BLaER1 treated with 17β-estradiol and CSF1 and Interleukin-3, amounts not matched to agents 10 nM and 100 nM (cell line): ENCODE data around the gene ANGPTL7.
"Not testable (repeated sequence)": the region's sequence is repeated elsewhere in the genome, so short reads cannot be mapped to it uniquely, and the experiment has no call there.

Experiments used
- H3K27ac ChIP-seq, 11 experiments: shearing (Covaris generic); formaldehyde crosslinking; 2 replicates each; pipeline ENCODE4 v1.8.1; 2022
- H3K27me3 ChIP-seq, 11 experiments: shearing (Covaris generic); formaldehyde crosslinking; 2 replicates each; pipeline ENCODE4 v1.8.1; 2022
- H3K36me3 ChIP-seq, 11 experiments: shearing (Covaris generic); formaldehyde crosslinking; 2 replicates each; pipeline ENCODE4 v1.8.1; 2022
- H3K4me1 ChIP-seq, 10 experiments: shearing (Covaris generic); formaldehyde crosslinking; 2 replicates each; pipeline ENCODE4 v1.8.1; 2022
- H3K4me2 ChIP-seq, 11 experiments: shearing (Covaris generic); formaldehyde crosslinking; 2 replicates each; pipeline ENCODE4 v1.8.1; 2022
- H3K4me3 ChIP-seq, 10 experiments: shearing (Covaris generic); formaldehyde crosslinking; 2 replicates each; pipeline ENCODE4 v1.8.1; 2022
- H3K9ac ChIP-seq, 11 experiments: shearing (Covaris generic); formaldehyde crosslinking; 2 replicates each; pipeline ENCODE4 v1.8.1; 2022
- H3K9me3 ChIP-seq, 11 experiments: shearing (Covaris generic); formaldehyde crosslinking; replicated peaks in 1 of 11; 2 replicates each; pipeline ENCODE4 v1.8.1; 2022
- H4K20me1 ChIP-seq, 11 experiments: shearing (Covaris generic); formaldehyde crosslinking; 2 replicates each; pipeline ENCODE4 v1.8.1; 2022
- Cebpa-rat ChIP-seq, 11 experiments: shearing (Covaris generic); IDR thresholded peaks; 2 replicates each; pipeline ENCODE4 v1.8.1; 2022

The ANGPTL7 gene

GRCh38 chr1:11178021-11179015 lies 10.8 kb upstream of the ANGPTL7 start:
- Histone ChIP-seq H4K20me1 (peaks cover 0 to 63% (median 26%) of the 10 kb centered on the region in 11 experiments; a peak in 14 of 22 replicates), H3K9ac (no peak overlapping the region), H3K36me3 (peaks cover 58 to 100% (median 96%) of the 10 kb centered on the region in 11 experiments), H3K4me3 (no peak overlapping the region), H3K27ac (no peak overlapping the region), H3K4me2 (no peak overlapping the region), H3K27me3 (no peaks in the 10 kb centered on the region), H3K4me1 (no peaks in the 10 kb centered on the region), H3K9me3 (no peaks in the 10 kb centered on the region)
- TF ChIP-seq Cebpa-rat (IDR thresholded peaks at IDR 0.05), result no peak

- no peak overlapping the region for H3K9ac ChIP-seq
- no peaks in the 10 kb centered on the region for H3K27me3 ChIP-seq
- no peaks in the 10 kb centered on the region for H3K4me1 ChIP-seq
- no peak overlapping the region for H3K4me2 ChIP-seq
- H3K4me3 ChIP-seq, result no peak overlapping the region
- H3K36me3 ChIP-seq, result peaks cover 64 to 100% (median 96%) of the 10 kb centered on the region in 11 experiments
- peaks cover 0 to 61% (median 21%) of the 10 kb centered on the region in 11 experiments; a peak in 14 of 22 replicates for H4K20me1 ChIP-seq
- no peaks in the 10 kb centered on the region for H3K9me3 ChIP-seq
- H3K27ac ChIP-seq, result no peak overlapping the region
- no peak for TF ChIP-seq Cebpa-rat (IDR thresholded peaks at IDR 0.05)
Measured at GRCh38 chr1:11179125-11179524, 10.0 kb upstream of the ANGPTL7 start.

GRCh38 chr1:11179749-11180148 lies 9.4 kb upstream of the ANGPTL7 start:
- H3K4me2 ChIP-seq, H3K27ac ChIP-seq, H3K9ac ChIP-seq, H3K9me3 ChIP-seq, H3K27me3 ChIP-seq, H3K4me1 ChIP-seq, H3K4me3 ChIP-seq: not testable (repeated sequence)
- Histone ChIP-seq H3K36me3 (peaks cover 71 to 100% (median 98%) of the 10 kb centered on the region in 11 experiments), H4K20me1 (peaks cover 0 to 55% (median 21%) of the 10 kb centered on the region in 11 experiments; a peak in 12 of 22 replicates)

GRCh38 chr1:11180342-11180744 lies 8.8 kb upstream of the ANGPTL7 start:
- no peak for TF ChIP-seq Cebpa-rat (IDR thresholded peaks at IDR 0.05)
- H4K20me1 ChIP-seq, result peaks cover 0 to 49% (median 21%) of the 10 kb centered on the region in 11 experiments; a peak in 10 of 22 replicates
- H3K9ac ChIP-seq, result no peak overlapping the region
- no peak overlapping the region for H3K4me2 ChIP-seq
- no peaks in the 10 kb centered on the region for H3K9me3 ChIP-seq
- H3K27me3 ChIP-seq, result no peaks in the 10 kb centered on the region
- H3K4me1 ChIP-seq, result no peaks in the 10 kb centered on the region
- H3K4me3 ChIP-seq, result no peak overlapping the region
- no peak overlapping the region for H3K27ac ChIP-seq
- H3K36me3 ChIP-seq, result peaks cover 77 to 100% (median 98%) of the 10 kb centered on the region in 11 experiments

GRCh38 chr1:11182884-11183283 lies 6.3 kb upstream of the ANGPTL7 start:
- H3K27ac ChIP-seq, result no peak overlapping the region
- no peaks in the 10 kb centered on the region for H3K27me3 ChIP-seq
- H3K36me3 ChIP-seq, result peaks cover 88 to 100% (median 95%) of the 10 kb centered on the region in 11 experiments
- H3K9me3 ChIP-seq, result no peaks in the 10 kb centered on the region
- H3K4me1 ChIP-seq, result no peaks in the 10 kb centered on the region
- H3K4me3 ChIP-seq, result no peak overlapping the region
- no peak overlapping the region for H3K4me2 ChIP-seq
- no peak for TF ChIP-seq Cebpa-rat (IDR thresholded peaks at IDR 0.05)
- peaks cover 0 to 39% (median 18%) of the 10 kb centered on the region in 11 experiments; a peak in 11 of 22 replicates for H4K20me1 ChIP-seq
- H3K9ac ChIP-seq, result no peak overlapping the region

GRCh38 chr1:11184973-11185372 lies 4.2 kb upstream of the ANGPTL7 start:
- TF ChIP-seq Cebpa-rat (IDR thresholded peaks at IDR 0.05), result no peak
- Histone ChIP-seq H3K27me3 (no peaks in the 10 kb centered on the region), H3K4me2 (no peak overlapping the region), H3K36me3 (peaks cover 82 to 100% (median 93%) of the 10 kb centered on the region in 11 experiments), H3K4me3 (no peak overlapping the region), H3K9me3 (no peaks in the 10 kb centered on the region), H3K9ac (no peak overlapping the region), H3K4me1 (no peaks in the 10 kb centered on the region), H3K27ac (no peak overlapping the region), H4K20me1 (peaks cover 0 to 49% (median 19%) of the 10 kb centered on the region in 11 experiments; a peak in 15 of 22 replicates)

GRCh38 chr1:11187000-11187399 lies 2.2 kb upstream of the ANGPTL7 start:
- Histone ChIP-seq H3K27ac (no peak overlapping the region), H4K20me1 (peaks cover 0 to 52% (median 22%) of the 10 kb centered on the region in 11 experiments; a peak in 13 of 22 replicates), H3K4me3 (no peak overlapping the region), H3K9me3 (no peaks in the 10 kb centered on the region), H3K4me2 (no peak overlapping the region), H3K27me3 (no peaks in the 10 kb centered on the region), H3K36me3 (peaks cover 81 to 100% (median 94%) of the 10 kb centered on the region in 11 experiments), H3K4me1 (no peaks in the 10 kb centered on the region), H3K9ac (no peak overlapping the region)
- TF ChIP-seq Cebpa-rat (IDR thresholded peaks at IDR 0.05), result no peak

- Histone ChIP-seq H3K36me3 (peaks cover 82 to 100% (median 95%) of the 10 kb centered on the region in 11 experiments), H3K27ac (no peak overlapping the region), H3K4me2 (no peak overlapping the region), H3K4me1 (no peaks in the 10 kb centered on the region), H3K9me3 (no peaks in the 10 kb centered on the region), H3K9ac (no peak overlapping the region), H3K4me3 (no peak overlapping the region), H3K27me3 (no peaks in the 10 kb centered on the region), H4K20me1 (peaks cover 0 to 55% (median 24%) of the 10 kb centered on the region in 11 experiments; a peak in 13 of 22 replicates)
- TF ChIP-seq Cebpa-rat (IDR thresholded peaks at IDR 0.05), result no peak
Measured at GRCh38 chr1:11187494-11187893, 1.7 kb upstream of the ANGPTL7 start.

- no peak overlapping the region for H3K27ac ChIP-seq
- TF ChIP-seq Cebpa-rat (IDR thresholded peaks at IDR 0.05), result no peak
- no peak overlapping the region for H3K9ac ChIP-seq
- no peaks in the 10 kb centered on the region for H3K4me1 ChIP-seq
- no peak overlapping the region for H3K4me3 ChIP-seq
- peaks cover 82 to 100% (median 95%) of the 10 kb centered on the region in 11 experiments for H3K36me3 ChIP-seq
- no peak overlapping the region for H3K4me2 ChIP-seq
- peaks cover 0 to 54% (median 27%) of the 10 kb centered on the region in 11 experiments; a peak in 13 of 22 replicates for H4K20me1 ChIP-seq
- H3K27me3 ChIP-seq, result no peaks in the 10 kb centered on the region
- no peaks in the 10 kb centered on the region for H3K9me3 ChIP-seq
Measured at GRCh38 chr1:11187931-11188330, 1.2 kb upstream of the ANGPTL7 start.
